ENCODE data around the gene CAMK2D.

CAMK2D gene

GRCh38 chr4:113438596-113438995, 322.9 kb downstream of the CAMK2D start:
- no peak for DNase-seq (ENCODE audit: low read depth)
- H3K4me3 ChIP-seq (ENCODE audit: low read length): no peak overlapping the region
- TF ChIP-seq CTCF (conservative IDR thresholded peaks at IDR 0.05; ENCODE audit: low read length): no peak

GRCh38 chr4:113437129-113437528, 324.4 kb downstream of the CAMK2D start:
- TF ChIP-seq CTCF (conservative IDR thresholded peaks at IDR 0.05; ENCODE audit: low read length): no peak
- H3K4me3 ChIP-seq (ENCODE audit: low read length): no peak overlapping the region

GRCh38 chr4:113436360-113436759, 325.2 kb downstream of the CAMK2D start:
- peak; percentile 82 for DNase-seq (ENCODE audit: low read depth)
- H3K4me3 ChIP-seq (ENCODE audit: low read length): no peak overlapping the region; the same call in 1 of the 2 replicates
- TF ChIP-seq CTCF (conservative IDR thresholded peaks at IDR 0.05; ENCODE audit: low read length): no peak

More at GRCh38 chr4:113437129-113437528, 324.4 kb downstream of the CAMK2D start:
- no peak for DNase-seq (ENCODE audit: low read depth)

GRCh38 chr4:113435893-113436292, 325.6 kb downstream of the CAMK2D start:
- TF ChIP-seq CTCF (conservative IDR thresholded peaks at IDR 0.05; ENCODE audit: low read length): no peak
- peak; percentile 90 for DNase-seq (ENCODE audit: low read depth)
- no peak overlapping the region for H3K4me3 ChIP-seq (ENCODE audit: low read length)

- peak; percentile 60 for DNase-seq (ENCODE audit: low read depth)
- H3K4me3 ChIP-seq (ENCODE audit: low read length): no peak overlapping the region
- TF ChIP-seq CTCF (conservative IDR thresholded peaks at IDR 0.05; ENCODE audit: low read length): no peak
Measured at GRCh38 chr4:113434247-113434587, 327.3 kb downstream of the CAMK2D start.

GRCh38 chr4:113433536-113434246, 327.8 kb downstream of the CAMK2D start:
- H3K4me3 ChIP-seq (ENCODE audit: low read length): no peak overlapping the region
- TF ChIP-seq CTCF (conservative IDR thresholded peaks at IDR 0.05; ENCODE audit: low read length): no peak
- DNase-seq (ENCODE audit: low read depth): peak; percentile 73

- DNase-seq (ENCODE audit: low read depth): peak; percentile 40
- H3K4me3 ChIP-seq (ENCODE audit: low read length): no peak overlapping the region
- TF ChIP-seq CTCF (conservative IDR thresholded peaks at IDR 0.05; ENCODE audit: low read length): no peak
Measured at GRCh38 chr4:113433116-113433515, 328.4 kb downstream of the CAMK2D start.
